Calu3 (cell line): ENCODE results near the gene TIGD3. TPM values are rescaled to one million over a fixed set of nuclear protein-coding genes. Genes with fewer than 3 reads are reported as not detected.

Experiments used
- BruUV-seq: library from RNA; stranded (reverse); fragments of 400-500 nt; replicated peaks from 2 replicates; lab custom pipeline; 2021; lab: Mats Ljungman, UMichigan
- CTCF ChIA-PET: fragments of 300-600 bp; sonication (Branson Sonifier 250); formaldehyde crosslinking; loops from one replicate; lab custom pipeline; 2022; ENCODE audit warnings: antibody characterized with exemption; lab: Charles Lee
- DNase-seq: peaks from one replicate; pipeline ENCODE4 v3.0.0; 2022
- H3K27ac Mint-ChIP-seq: one replicate; pipeline ENCODE4 v1.8.0; 2022; ENCODE audit warnings: mixed read lengths; ENCODE audit not compliant: unreplicated experiment
- H3K27me3 Mint-ChIP-seq: one replicate; pipeline ENCODE4 v1.8.0; 2022; ENCODE audit warnings: mixed read lengths; ENCODE audit not compliant: unreplicated experiment
- H3K36me3 Mint-ChIP-seq: one replicate; pipeline ENCODE4 v1.8.0; 2022; ENCODE audit warnings: mild to moderate bottlenecking, moderate library complexity, mixed read lengths; ENCODE audit not compliant: insufficient read depth, unreplicated experiment
- H3K4me1 Mint-ChIP-seq: one replicate; pipeline ENCODE4 v1.8.0; 2022; ENCODE audit warnings: mild to moderate bottlenecking, low read depth, mixed read lengths; ENCODE audit not compliant: unreplicated experiment
- H3K4me3 Mint-ChIP-seq: one replicate; pipeline ENCODE4 v1.8.0; 2022; ENCODE audit warnings: mild to moderate bottlenecking, low read depth, moderate library complexity, mixed read lengths; ENCODE audit not compliant: unreplicated experiment
- H3K9me3 Mint-ChIP-seq: one replicate; pipeline ENCODE4 v1.8.0; 2022; ENCODE audit warnings: low read depth, mixed read lengths; ENCODE audit not compliant: unreplicated experiment
- CTCF ChIP-seq: fragments of 200-600 bp; IDR thresholded peaks from one replicate; pipeline ENCODE4 v1.8.0; 2022; ENCODE audit warnings: antibody characterized with exemption; ENCODE audit not compliant: unreplicated experiment
- intact Hi-C: fragments of 100-400 bp; cut with micrococcal nuclease; formaldehyde crosslinking; loops from one replicate; pipeline ENCODE4 v1.10.0; 2022; ENCODE audit not compliant: unreplicated experiment
- total RNA-seq: library from RNA; stranded (reverse); gene quantifications from 2 replicates; pipeline ENCODE4 v1.2.3, GENCODE V29; 2022

Gene TIGD3
- total RNA-seq, 1 experiment from 2014 or later = 1.5 TPM

GRCh38 chr11:65399249-65399648 is 44.7 kb downstream of the TIGD3 start:
- no peaks in the 10 kb centered on the region for H3K9me3 Mint-ChIP-seq
- H3K4me3 Mint-ChIP-seq = no peak overlapping the region
- BruUV-seq = no TSS peak
- intact Hi-C loops = no loop called here
- H3K36me3 Mint-ChIP-seq = peaks cover 60% of the 10 kb centered on the region
- DNase-seq = no peak
- CTCF ChIA-PET = interaction anchor here (0.6 kb wide), 2 partner anchors 215 to 1352 kb away, joined by 3 to 7 read pairs; no protein-coding TSS in a partner anchor
- no peaks in the 10 kb centered on the region for H3K27me3 Mint-ChIP-seq
- no peak for TF ChIP-seq CTCF
- no peak overlapping the region for H3K27ac Mint-ChIP-seq
- no peaks in the 10 kb centered on the region for H3K4me1 Mint-ChIP-seq

- no peak for DNase-seq
- Mint-ChIP-seq H3K4me3 (no peak overlapping the region), H3K27ac (no peak overlapping the region), H3K4me1 (no peaks in the 10 kb centered on the region), H3K36me3 (peaks cover 60% of the 10 kb centered on the region), H3K27me3 (no peaks in the 10 kb centered on the region), H3K9me3 (no peaks in the 10 kb centered on the region)
- CTCF ChIA-PET = interaction anchor here (0.6 kb wide), 1 partner anchor 1352 kb away, joined by 7 read pairs; no protein-coding TSS in a partner anchor
- intact Hi-C loops = no loop called here
- TF ChIP-seq CTCF = no peak
- no TSS peak for BruUV-seq
Measured at GRCh38 chr11:65399845-65400244, 45.3 kb downstream of the TIGD3 start.

GRCh38 chr11:65400307-65401072 is 45.9 kb downstream of the TIGD3 start:
- CTCF ChIA-PET = no interaction called here
- H3K9me3 Mint-ChIP-seq = no peaks in the 10 kb centered on the region
- intact Hi-C loops = no loop called here
- no peak for TF ChIP-seq CTCF
- H3K4me3 Mint-ChIP-seq = no peak overlapping the region
- H3K4me1 Mint-ChIP-seq = no peaks in the 10 kb centered on the region
- H3K36me3 Mint-ChIP-seq = peaks cover 66% of the 10 kb centered on the region
- H3K27me3 Mint-ChIP-seq = no peaks in the 10 kb centered on the region
- DNase-seq = no peak
- BruUV-seq = no TSS peak
- no peak overlapping the region for H3K27ac Mint-ChIP-seq

- Mint-ChIP-seq H3K27me3 (no peaks in the 10 kb centered on the region), H3K9me3 (no peaks in the 10 kb centered on the region), H3K4me3 (no peak overlapping the region), H3K36me3 (peaks cover 64% of the 10 kb centered on the region), H3K27ac (no peak overlapping the region), H3K4me1 (no peaks in the 10 kb centered on the region)
- intact Hi-C loops = no loop called here
- DNase-seq = no peak
- CTCF ChIA-PET = interaction anchor here (0.7 kb wide), 1 partner anchor 39 kb away, joined by 4 read pairs; no protein-coding TSS in a partner anchor
- no peak for TF ChIP-seq CTCF
- BruUV-seq = no TSS peak
Measured at GRCh38 chr11:65401073-65401802, 46.7 kb downstream of the TIGD3 start.
